ENCODE data around the gene NOTCH2. TPM values are rescaled to one million over a fixed set of nuclear protein-coding genes. Genes with fewer than 3 reads are reported as not detected.
A peak's percentile ranks its signal among the peaks of the same experiment; 100 is the strongest.

Gene NOTCH2
- total RNA-seq, 2 donors from 2014 or later: 115 to 179 TPM

DNA sequence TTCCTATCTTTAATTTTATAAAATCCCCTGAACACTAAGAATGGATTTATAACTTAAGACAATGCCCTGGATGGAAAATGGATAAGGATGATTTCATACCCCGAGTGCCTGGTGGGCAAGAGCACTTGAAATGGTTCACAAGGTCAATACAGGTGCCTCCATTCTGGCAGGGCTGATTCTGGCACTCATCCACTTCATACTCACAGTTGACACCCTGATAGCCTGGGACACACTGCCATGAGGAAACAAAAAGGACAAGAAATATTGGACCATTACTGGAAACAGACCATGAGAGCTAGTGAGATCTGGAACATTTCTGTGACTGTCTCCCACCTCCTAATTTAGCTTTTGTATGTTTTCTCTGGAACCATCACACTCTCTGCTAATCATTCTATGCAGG lies 134.1 kb downstream of the NOTCH2 start:
- Mint-ChIP-seq H3K4me3 (no peak overlapping the region), H3K4me1 (ENCODE audit: low read depth in 2 of 2) (peaks cover 0 to 3% of the 10 kb centered on the region in 2 donors), H3K27ac (no peak overlapping the region), H3K9me3 (peaks cover 6% of the 10 kb centered on the region), H3K27me3 (no peaks in the 10 kb centered on the region), H3K36me3 (peaks cover 53% of the 10 kb centered on the region)
- no peak for DNase-seq (ENCODE audit: low spot score)
- ATAC-seq: no peak

DNA sequence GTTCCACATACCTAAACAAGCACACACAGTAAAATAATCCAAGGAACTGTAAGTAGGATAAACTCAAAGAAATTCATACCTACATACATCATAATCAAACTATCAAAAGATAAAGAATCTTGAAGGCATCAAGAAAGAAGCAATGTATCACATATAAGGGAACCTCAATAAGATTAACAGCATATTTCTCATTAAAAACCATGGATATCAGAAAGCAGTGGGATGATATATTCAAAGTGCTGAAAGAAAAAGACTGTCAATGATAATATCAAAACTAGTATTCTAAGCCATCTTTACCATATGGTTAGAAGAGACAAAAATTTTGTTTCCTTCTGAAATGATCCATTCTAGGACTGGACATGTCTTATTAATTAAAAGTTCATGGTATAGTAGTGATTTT lies 136.1 kb downstream of the NOTCH2 start:
- H3K27ac Mint-ChIP-seq: no peak overlapping the region
- no peaks in the 10 kb centered on the region for H3K27me3 Mint-ChIP-seq
- H3K4me3 Mint-ChIP-seq: no peak overlapping the region
- no peak for ATAC-seq
- peaks cover 0 to 3% of the 10 kb centered on the region in 2 donors for H3K4me1 Mint-ChIP-seq (ENCODE audit: low read depth in 2 of 2)
- no peak for DNase-seq (ENCODE audit: low spot score)
- H3K9me3 Mint-ChIP-seq: peaks cover 6% of the 10 kb centered on the region
- peaks cover 51% of the 10 kb centered on the region for H3K36me3 Mint-ChIP-seq

DNA sequence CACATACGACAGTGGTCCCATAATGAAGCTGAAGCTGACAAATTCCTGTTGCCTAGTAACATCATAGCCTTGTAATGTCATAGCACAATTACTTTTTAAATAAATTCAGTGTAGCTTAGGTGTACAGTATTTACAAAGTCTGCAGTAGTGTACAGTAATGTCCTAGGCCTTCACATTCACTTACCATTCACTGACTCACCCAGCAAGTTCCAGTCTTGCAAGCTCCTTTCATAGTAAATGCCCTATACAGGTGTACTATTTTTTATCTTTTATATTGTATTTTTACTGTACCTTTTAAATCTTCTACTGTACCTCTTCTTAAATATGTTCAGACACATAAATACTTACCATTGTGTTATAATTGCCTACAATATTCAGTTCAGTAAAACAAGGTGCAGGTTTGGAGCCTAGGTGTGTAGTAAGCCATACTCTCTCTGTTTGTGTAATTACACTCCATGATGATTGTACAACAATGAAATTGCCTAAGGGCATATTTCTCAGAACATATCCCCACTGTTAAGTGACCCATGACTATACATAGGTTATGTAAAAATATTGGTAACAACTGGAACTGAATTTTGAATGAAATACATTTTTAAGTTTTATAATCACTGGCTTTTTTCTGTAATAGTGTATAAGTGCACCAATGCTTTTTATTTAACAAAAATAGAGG lies 139.7 kb downstream of the NOTCH2 start:
- Mint-ChIP-seq H3K4me3 (no peak overlapping the region), H3K4me1 (ENCODE audit: low read depth in 2 of 2) (no peaks in the 10 kb centered on the region), H3K27me3 (no peaks in the 10 kb centered on the region), H3K36me3 (peaks cover 32% of the 10 kb centered on the region), H3K27ac (no peak overlapping the region), H3K9me3 (peaks cover 6% of the 10 kb centered on the region)
- no peak for DNase-seq (ENCODE audit: low spot score)
- ATAC-seq: no peak

DNA sequence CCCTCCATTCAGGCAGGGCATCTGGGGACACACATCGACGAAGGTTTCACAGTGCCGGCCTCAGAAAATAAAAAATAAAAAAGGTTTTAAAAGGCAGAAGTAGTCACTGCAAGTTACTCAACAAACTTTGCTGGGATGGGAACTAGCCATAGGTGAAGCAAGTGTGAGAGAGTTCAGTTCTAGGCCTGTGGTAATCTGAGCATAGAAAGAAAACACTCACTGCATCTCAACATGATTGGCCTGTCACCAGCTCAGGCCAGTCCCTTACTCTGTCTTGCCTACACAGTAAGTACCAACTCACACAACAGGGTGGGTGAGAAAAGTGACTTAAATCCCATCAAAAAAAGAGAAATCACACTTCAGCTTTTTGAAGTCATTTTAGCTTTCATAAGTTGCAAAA lies 142.9 kb downstream of the NOTCH2 start:
- Mint-ChIP-seq H3K27me3 (no peaks in the 10 kb centered on the region), H3K27ac (no peak overlapping the region), H3K36me3 (peaks cover 30% of the 10 kb centered on the region), H3K9me3 (no peaks in the 10 kb centered on the region), H3K4me3 (no peak overlapping the region), H3K4me1 (ENCODE audit: low read depth in 2 of 2) (no peaks in the 10 kb centered on the region)
- ATAC-seq (no peak), DNase-seq (ENCODE audit: low spot score) (no peak)

DNA sequence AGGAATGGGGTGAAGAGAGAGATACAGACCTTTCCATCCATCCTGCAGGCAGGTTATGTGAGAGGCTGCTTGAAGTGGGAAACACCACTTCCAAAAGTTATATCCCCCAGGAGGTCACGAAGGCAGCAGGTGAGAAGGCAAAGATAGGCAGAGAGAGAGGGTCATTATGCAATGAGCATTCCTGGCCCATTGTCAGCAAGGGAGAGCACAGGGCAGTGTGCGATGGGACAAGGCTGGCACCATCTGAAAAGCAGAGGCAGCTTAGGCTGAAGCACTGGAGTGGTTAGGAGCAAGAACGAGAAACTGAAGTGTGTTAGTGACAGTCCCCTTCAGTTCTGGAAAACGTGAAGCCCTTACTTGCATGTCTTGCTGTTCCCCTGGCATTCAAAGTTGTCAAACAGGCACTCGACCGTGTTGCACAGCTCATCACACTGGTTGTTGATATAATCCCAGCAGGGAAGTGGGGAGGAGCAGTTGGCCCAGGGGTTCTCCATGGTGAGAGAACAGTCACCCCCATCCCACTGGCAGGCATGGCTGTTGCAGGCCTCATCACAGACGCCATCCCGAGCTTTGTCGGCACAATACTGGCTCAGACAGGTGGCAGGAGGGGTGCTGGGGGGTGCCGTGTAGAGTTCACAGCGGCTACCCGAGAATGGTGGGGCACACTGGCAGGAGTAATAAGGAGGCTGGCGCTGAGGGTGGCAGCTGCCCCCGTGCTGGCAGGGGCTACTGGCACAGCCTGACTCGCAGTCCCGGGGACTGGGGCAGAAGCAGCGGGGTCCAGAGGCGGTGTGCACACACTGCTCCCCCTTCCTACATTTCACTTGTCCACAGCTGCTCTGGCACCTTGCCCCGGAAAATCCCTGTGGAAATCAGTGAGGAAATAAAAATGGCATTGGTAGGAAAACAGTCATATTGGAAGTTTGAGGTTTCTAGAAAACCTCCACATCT lies 144.2 kb downstream of the NOTCH2 start:
- Mint-ChIP-seq H3K4me1 (ENCODE audit: low read depth in 2 of 2) (no peaks in the 10 kb centered on the region), H3K4me3 (no peak overlapping the region), H3K36me3 (peaks cover 35% of the 10 kb centered on the region), H3K27ac (no peak overlapping the region), H3K27me3 (no peaks in the 10 kb centered on the region), H3K9me3 (no peaks in the 10 kb centered on the region)
- ATAC-seq (no peak), DNase-seq (ENCODE audit: low spot score) (no peak)

DNA sequence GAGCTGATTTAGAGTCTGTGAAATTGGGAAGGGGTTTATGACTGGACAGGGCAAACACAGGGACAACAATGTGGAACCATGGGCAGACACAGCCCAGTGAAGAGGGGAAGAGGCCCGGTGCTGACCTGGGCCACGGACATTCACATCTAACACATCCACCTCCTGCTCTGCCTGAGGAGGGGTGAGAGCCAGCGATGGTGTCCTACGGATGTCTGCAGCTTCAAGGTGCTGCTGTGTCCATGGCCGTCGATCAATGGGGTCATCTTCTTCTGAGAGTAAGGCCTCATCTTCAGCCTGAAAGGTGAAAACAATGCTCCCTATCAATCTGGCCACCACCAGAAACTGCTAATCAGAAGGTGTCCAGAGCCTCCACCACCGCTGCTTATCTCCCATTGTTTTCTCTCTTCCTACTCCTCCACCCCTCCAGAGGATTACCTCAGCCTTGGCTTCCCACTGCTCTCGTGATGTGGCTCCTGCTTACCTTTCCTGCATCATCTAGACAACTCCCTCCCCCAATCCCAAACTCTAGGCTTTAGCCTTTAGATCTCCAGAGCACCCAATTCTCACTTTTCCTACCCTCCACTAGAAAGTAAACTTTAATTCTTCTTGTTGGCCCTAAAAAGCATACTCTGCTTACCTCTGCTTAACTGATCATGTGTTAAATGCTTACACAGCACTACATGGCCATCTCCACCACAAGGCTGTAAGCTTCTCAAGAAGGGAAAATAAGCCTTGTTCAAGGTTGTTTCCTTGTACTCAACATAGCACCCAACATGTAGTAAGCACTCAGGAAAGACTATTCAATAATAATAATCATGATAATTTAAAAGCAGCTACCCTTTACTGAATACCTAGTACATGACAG lies 149.1 kb downstream of the NOTCH2 start:
- no peaks in the 10 kb centered on the region for H3K4me1 Mint-ChIP-seq (ENCODE audit: low read depth in 2 of 2)
- ATAC-seq (no peak), DNase-seq (ENCODE audit: low spot score) (no peak)
- no peaks in the 10 kb centered on the region for H3K9me3 Mint-ChIP-seq
- no peak overlapping the region for H3K27ac Mint-ChIP-seq
- peaks cover 46% of the 10 kb centered on the region for H3K36me3 Mint-ChIP-seq
- no peak overlapping the region for H3K4me3 Mint-ChIP-seq
- no peaks in the 10 kb centered on the region for H3K27me3 Mint-ChIP-seq

DNA sequence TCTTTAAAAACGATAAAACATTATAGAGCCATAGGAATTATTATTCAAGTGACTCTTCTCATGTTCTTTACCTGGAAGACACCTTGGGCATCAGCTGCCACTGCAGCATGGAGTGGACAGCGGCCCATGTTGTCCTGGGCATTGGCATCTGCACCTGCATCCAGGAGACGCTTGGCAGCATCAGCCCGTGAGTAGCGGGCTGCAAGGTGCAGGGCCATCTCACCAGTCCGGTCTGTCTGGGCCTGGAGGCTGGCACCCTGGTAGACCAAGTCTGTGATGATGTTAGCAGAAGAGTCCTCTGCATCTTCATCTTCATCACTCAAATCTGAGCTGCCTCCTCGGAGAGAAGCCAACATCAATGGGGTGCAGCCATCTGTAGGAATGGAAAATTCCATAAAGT lies 150.2 kb downstream of the NOTCH2 start:
- Mint-ChIP-seq H3K9me3 (no peaks in the 10 kb centered on the region), H3K4me1 (ENCODE audit: low read depth in 2 of 2) (no peaks in the 10 kb centered on the region), H3K27ac (no peak overlapping the region), H3K27me3 (no peaks in the 10 kb centered on the region), H3K4me3 (no peak overlapping the region), H3K36me3 (peaks cover 44% of the 10 kb centered on the region)
- DNase-seq (ENCODE audit: low spot score) (no peak), ATAC-seq (no peak)

DNA sequence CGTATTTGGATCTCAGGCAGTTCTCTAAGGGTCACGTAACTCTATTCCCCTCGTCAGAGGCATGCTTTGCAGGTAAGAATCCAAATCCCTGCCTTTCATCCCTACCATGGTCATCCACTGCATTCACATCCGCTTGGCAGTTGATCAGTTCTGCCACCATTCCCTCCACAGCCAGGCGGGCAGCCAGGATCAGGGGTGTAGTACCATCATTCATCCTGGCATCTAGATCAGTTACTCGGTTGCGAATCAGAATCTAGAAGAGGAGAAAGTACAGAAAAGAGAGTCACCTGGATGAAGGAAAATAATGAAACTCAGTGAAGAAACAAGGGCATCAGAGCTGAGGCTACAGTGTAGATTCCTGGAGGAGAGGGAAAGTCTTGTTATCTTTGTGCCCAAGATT lies 151.2 kb downstream of the NOTCH2 start:
- ATAC-seq (no peak), DNase-seq (ENCODE audit: low spot score) (no peak)
- H3K9me3 Mint-ChIP-seq: no peaks in the 10 kb centered on the region
- H3K27ac Mint-ChIP-seq: no peak overlapping the region
- no peaks in the 10 kb centered on the region for H3K4me1 Mint-ChIP-seq (ENCODE audit: low read depth in 2 of 2)
- no peak overlapping the region for H3K4me3 Mint-ChIP-seq
- no peaks in the 10 kb centered on the region for H3K27me3 Mint-ChIP-seq
- peaks cover 42% of the 10 kb centered on the region for H3K36me3 Mint-ChIP-seq

DNA sequence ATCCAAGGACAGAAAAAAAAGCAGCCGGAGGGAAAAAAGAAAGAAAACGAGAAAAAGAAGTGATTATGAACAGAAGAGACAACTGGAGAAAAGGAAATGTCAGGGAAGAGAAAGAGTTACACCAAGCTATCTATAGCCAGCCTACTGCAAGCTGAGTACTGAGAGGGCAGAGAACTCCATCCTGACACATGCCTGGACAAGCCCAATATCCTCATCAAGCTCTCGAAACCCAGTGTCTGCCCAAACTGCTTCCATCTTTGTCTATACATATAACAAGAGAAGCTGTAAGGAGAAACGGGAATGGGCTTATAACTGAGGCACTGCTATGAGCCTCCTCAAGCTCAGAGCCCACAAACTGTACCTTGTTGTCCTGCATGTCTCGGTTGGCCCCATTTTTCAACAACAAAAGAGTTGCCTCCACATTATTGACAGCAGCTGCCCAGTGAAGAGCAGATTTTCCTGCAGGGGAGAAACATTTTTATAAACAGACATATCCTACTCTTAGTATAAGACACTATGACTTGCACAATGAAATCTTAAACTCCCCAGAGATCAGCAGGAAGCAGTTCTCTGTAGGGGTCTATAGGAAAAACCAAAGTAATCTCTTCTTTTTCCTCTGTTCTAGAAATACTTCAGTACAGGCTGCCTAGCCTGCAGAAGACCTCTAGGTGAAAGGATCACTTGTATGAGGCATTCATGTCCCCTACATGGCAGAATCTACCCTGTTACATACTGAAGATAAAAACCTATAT lies 152.0 kb downstream of the NOTCH2 start:
- Mint-ChIP-seq H3K27me3 (no peaks in the 10 kb centered on the region), H3K27ac (peak overlapping the region in 1 of 2 donors; percentile 1), H3K4me1 (ENCODE audit: low read depth in 2 of 2) (no peaks in the 10 kb centered on the region), H3K36me3 (peaks cover 44% of the 10 kb centered on the region), H3K4me3 (no peak overlapping the region), H3K9me3 (no peaks in the 10 kb centered on the region)
- no peak for ATAC-seq
- DNase-seq (ENCODE audit: low spot score): no peak

DNA sequence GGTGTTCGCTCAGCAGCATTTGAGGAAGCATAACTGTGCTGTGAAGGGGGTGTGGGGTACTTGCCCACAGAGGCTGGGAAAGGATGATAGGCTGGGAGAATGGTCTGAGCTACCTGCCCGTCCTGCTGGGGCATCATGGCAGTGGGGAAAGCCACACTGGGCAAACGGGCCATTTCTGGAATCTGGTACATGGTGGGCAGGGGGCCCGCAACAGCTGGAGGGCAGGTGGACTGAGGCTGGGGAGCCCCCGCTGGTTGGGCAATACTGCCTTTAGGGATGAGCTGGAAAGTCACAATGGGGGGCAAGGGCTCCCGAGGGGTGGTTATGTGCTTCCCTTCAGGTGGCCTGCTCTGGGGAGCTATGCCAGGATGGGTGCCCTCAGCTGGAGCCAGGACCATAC lies 153.9 kb downstream of the NOTCH2 start:
- peak; percentile 26 to 36 for ATAC-seq
- H3K36me3 Mint-ChIP-seq: peaks cover 35% of the 10 kb centered on the region

DNA sequence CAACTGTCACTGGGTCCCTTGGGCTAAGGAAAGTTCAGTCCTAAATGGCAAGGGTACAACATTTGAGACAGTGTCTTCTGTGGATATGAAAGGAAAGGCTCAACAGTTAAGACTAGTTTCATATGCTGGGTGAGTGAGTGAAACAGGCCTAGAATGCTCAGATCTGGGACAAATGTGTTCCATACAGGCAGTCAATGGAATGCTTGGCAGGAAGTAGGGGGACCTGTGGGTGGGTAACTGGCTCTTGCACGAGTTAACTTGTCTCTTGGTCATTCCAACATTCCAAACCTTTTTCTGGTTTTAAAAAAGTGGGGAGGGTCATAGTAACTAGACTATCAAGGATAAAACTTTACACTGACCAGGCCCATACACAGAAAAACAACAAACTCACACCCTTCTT lies 155.4 kb downstream of the NOTCH2 start:
- no peak for ATAC-seq
- no peak overlapping the region for H3K4me3 Mint-ChIP-seq

More for the DNA sequence above, 153.9 kb downstream of the NOTCH2 start:
- peak overlapping the region in 1 of 2 donors; percentile 61 for H3K27ac Mint-ChIP-seq
- no peak overlapping the region for H3K4me3 Mint-ChIP-seq
- H3K27me3 Mint-ChIP-seq: no peaks in the 10 kb centered on the region
- peaks cover 5% of the 10 kb centered on the region in 2 donors for H3K4me1 Mint-ChIP-seq (ENCODE audit: low read depth in 2 of 2)
- no peaks in the 10 kb centered on the region for H3K9me3 Mint-ChIP-seq
- no peak for DNase-seq (ENCODE audit: low spot score)

DNA sequence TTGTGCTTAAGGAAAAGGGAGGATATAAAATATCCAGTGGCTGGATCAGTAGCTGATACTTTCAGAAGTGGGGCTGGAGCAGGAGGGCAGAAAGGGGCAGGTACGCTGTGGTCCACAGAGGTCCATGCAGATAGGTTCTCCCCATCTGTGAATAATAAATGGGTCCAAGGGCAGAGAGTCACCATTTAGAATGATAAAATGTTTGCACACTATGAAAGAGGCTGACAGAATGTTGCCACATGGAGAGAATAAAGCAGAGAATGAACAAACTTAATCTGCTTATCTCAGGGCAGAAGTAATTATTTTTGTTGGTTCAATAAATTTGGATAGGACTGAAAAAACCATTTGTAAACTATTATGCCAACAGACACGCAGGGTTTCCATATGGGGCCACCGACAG lies 156.5 kb downstream of the NOTCH2 start:
- H3K4me3 Mint-ChIP-seq: no peak overlapping the region
- H3K9me3 Mint-ChIP-seq: no peaks in the 10 kb centered on the region
- peaks cover 31% of the 10 kb centered on the region for H3K36me3 Mint-ChIP-seq
- no peaks in the 10 kb centered on the region for H3K27me3 Mint-ChIP-seq
- no peak overlapping the region for H3K27ac Mint-ChIP-seq
- DNase-seq (ENCODE audit: low spot score) (no peak), ATAC-seq (no peak)
- H3K4me1 Mint-ChIP-seq (ENCODE audit: low read depth in 2 of 2): peaks cover 7 to 10% of the 10 kb centered on the region in 2 donors

More for the DNA sequence above, 155.4 kb downstream of the NOTCH2 start:
- H3K4me1 Mint-ChIP-seq (ENCODE audit: low read depth in 2 of 2): peaks cover 7 to 10% of the 10 kb centered on the region in 2 donors
- H3K9me3 Mint-ChIP-seq: no peaks in the 10 kb centered on the region
- DNase-seq (ENCODE audit: low spot score): no peak
- peaks cover 31% of the 10 kb centered on the region for H3K36me3 Mint-ChIP-seq
- H3K27ac Mint-ChIP-seq: no peak overlapping the region
- H3K27me3 Mint-ChIP-seq: no peaks in the 10 kb centered on the region

DNA sequence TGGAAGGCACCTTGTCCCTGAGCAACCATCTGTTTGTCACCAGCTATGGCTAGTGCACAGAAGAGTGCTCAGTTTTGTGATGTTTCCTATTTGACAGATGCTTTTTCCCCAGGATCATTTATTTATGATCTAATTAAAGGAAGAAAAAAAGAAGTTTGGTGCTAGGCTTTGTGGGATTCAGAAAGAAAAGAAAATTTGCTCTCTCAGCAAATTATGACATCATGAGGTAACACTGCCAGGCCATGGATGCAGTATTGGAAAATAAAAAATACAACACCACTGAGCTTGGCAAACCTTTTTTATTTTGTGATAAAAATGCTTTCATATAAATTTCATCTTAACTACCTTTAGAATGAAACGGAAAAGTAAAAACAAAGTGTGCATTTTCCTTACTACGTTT lies 157.7 kb downstream of the NOTCH2 start:
- no peak overlapping the region for H3K4me3 Mint-ChIP-seq
- H3K27me3 Mint-ChIP-seq: no peaks in the 10 kb centered on the region
- ATAC-seq (no peak), DNase-seq (ENCODE audit: low spot score) (no peak)
- peaks cover 25% of the 10 kb centered on the region for H3K36me3 Mint-ChIP-seq
- peaks cover 7 to 10% of the 10 kb centered on the region in 2 donors for H3K4me1 Mint-ChIP-seq (ENCODE audit: low read depth in 2 of 2)
- H3K9me3 Mint-ChIP-seq: no peaks in the 10 kb centered on the region
- H3K27ac Mint-ChIP-seq: no peak overlapping the region
